Naive B cell (primary cell): ENCODE results near the gene SORCS2. TPM values are rescaled to one million over a fixed set of nuclear protein-coding genes. Genes with fewer than 3 reads are reported as not detected.

Experiments
- ATAC-seq, 2 donors: fragments of 150-1000 bp; cut with Tn5 transposase; 2 replicates each; pipeline ENCODE4 v1.10.0; 2021; ENCODE audit warnings: low read depth in 2 of 2, mild to moderate bottlenecking in 2 of 2, moderate library complexity in 2 of 2
- DNase-seq: peaks from one replicate; pipeline ENCODE4 v3.0.0; 2022
- H3K27ac Mint-ChIP-seq, 6 donors: one replicate each; pipeline ENCODE4 v1.8.0; 2020 to 2022; ENCODE audit warnings: mild to moderate bottlenecking in 6 of 6, mixed read lengths in 6 of 6, moderate library complexity in 5 of 6, inconsistent platforms in 2 of 6
- H3K27me3 Mint-ChIP-seq, 3 donors: one replicate each; pipeline ENCODE4 v1.8.0; 2021 to 2022; ENCODE audit warnings: mixed read lengths in 3 of 3, mild to moderate bottlenecking in 1 of 3
- H3K36me3 Mint-ChIP-seq, 2 donors: one replicate each; pipeline ENCODE4 v1.8.0; 2020 to 2022; ENCODE audit warnings: mixed read lengths in 2 of 2, inconsistent platforms in 1 of 2, mild to moderate bottlenecking in 1 of 2
- H3K4me1 Mint-ChIP-seq, 3 donors: one replicate each; pipeline ENCODE4 v1.8.0; 2020 to 2022; ENCODE audit warnings: mixed read lengths in 3 of 3, inconsistent platforms in 1 of 3, mild to moderate bottlenecking in 1 of 3, moderate library complexity in 1 of 3
- H3K4me3 Mint-ChIP-seq, 8 donors: one replicate each; pipeline ENCODE4 v1.8.0; 2020 to 2022; ENCODE audit warnings: mild to moderate bottlenecking in 8 of 8, mixed read lengths in 8 of 8, moderate library complexity in 8 of 8, inconsistent platforms in 2 of 8
- H3K9me3 Mint-ChIP-seq, 7 donors: one replicate each; pipeline ENCODE4 v1.8.0; 2020 to 2022; ENCODE audit warnings: mixed read lengths in 7 of 7, mild to moderate bottlenecking in 5 of 7, inconsistent platforms in 2 of 7, moderate library complexity in 1 of 7
- polyA plus RNA-seq, 6 donors: library from polyadenylated mRNA; unstranded; fragments of 300-500 nt; fragmentation: Illumina TruSeq; gene quantifications; one replicate each; pipeline ENCODE4 v1.2.3, GENCODE V29; 2021; ENCODE audit warnings: low read depth in 6 of 6

The SORCS2 gene
- polyA plus RNA-seq, 6 donors from 2014 or later = not detected

DNA sequence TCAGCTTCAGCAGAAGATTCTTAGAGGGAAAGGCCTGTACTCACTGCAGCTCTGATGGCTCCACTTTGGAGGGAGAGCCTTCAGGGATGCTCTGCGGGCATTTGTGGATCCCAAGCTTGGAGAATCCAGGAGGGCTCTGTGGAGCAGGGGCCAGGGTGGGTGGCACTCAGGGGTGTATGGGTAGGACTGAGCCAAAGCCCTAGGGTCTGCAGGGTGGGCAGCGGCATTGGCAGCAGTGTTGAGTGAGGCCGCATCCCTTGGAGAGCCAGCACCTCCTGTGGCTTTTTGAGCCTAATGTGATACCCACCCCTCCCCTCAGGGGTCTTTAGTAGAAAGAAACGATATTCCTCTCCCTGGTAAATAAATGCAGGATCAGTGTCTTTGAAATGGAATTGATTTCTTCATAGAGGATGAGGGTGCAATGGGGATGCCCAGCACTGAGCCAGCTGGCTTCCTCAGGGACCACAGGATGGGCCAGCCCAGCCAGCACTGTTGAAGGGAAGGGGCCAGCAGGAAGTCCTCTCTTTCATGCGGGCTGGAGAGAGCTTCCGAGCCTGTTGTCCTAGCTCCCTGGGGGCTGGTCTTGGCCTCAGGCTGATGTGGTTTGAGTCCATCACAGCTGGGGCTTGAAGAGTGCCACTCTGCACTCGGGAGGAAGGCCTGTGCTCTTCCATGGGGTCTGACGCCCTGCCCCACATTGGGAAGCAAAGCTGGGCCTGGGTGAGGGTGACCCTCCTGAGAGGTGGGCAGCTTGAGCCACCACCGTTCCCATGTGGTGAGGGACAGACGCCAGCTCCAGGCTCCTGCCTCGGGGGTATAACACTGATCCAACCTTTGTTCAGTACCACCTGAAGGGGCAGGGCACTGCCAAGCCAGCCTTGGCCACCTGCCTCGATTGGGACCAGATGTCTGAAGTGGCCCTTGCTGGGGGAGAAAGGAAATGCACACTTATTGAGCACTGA, 192.9 kb downstream of the SORCS2 start:
- Mint-ChIP-seq H3K27ac (no peak overlapping the region), H3K36me3 (no peaks in the 10 kb centered on the region), H3K9me3 (peaks cover 0 to 7% (median 0%) of the 10 kb centered on the region in 7 donors), H3K4me3 (no peak overlapping the region), H3K27me3 (peaks cover 0 to 11% (median 8%) of the 10 kb centered on the region in 3 donors), H3K4me1 (peaks cover 0 to 6% (median 0%) of the 10 kb centered on the region in 3 donors)
- no peak for ATAC-seq
- no peak for DNase-seq

DNA sequence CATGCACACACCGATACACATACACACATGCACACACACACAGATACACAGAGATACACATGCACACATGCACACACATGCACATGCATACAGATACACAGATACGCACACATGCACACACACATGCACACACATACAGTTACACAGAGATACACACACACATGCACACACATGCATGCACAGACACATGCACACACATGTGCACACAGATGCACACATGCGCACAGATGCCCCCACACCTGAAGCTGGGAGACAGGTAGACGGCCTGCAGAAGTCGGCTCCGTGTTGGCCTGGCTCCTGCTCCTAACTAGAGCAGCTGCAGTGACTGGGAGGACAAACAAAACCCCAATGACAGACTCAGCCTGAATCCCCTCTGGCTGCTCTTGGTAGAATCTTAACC, 195.6 kb downstream of the SORCS2 start:
- DNase-seq = no peak
- no peak overlapping the region for H3K4me3 Mint-ChIP-seq
- H3K9me3 Mint-ChIP-seq = peaks cover 0 to 7% (median 0%) of the 10 kb centered on the region in 7 donors
- H3K4me1 Mint-ChIP-seq = peaks cover 0 to 6% (median 0%) of the 10 kb centered on the region in 3 donors
- peaks cover 0 to 11% (median 7%) of the 10 kb centered on the region in 3 donors for H3K27me3 Mint-ChIP-seq
- H3K27ac Mint-ChIP-seq = no peak overlapping the region
- no peak for ATAC-seq
- H3K36me3 Mint-ChIP-seq = no peaks in the 10 kb centered on the region

DNA sequence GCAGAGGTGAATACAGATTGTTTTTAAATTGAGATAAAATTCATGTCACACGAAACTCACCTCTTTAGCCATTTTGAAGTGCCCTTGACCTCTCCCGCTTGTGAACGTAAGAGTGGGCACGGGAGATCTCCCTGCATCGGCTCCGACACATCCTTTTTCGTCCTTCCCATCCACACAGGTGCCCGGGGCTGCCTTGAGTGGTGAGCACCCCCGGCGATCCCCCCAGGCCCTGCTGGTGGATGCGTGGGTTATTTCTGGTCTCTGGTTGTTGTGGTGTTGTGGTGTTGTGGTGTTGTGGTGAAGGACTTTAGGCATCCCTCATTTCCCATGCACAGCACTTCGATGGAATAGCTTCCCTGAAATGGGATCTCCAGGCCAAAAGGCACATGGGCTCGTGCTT, 196.3 kb downstream of the SORCS2 start:
- no peak for DNase-seq
- Mint-ChIP-seq H3K4me3 (no peak overlapping the region), H3K27me3 (peaks cover 0 to 13% (median 7%) of the 10 kb centered on the region in 3 donors), H3K27ac (no peak overlapping the region), H3K9me3 (peaks cover 0 to 7% (median 0%) of the 10 kb centered on the region in 7 donors), H3K4me1 (peaks cover 0 to 6% (median 0%) of the 10 kb centered on the region in 3 donors), H3K36me3 (no peaks in the 10 kb centered on the region)
- no peak for ATAC-seq

DNA sequence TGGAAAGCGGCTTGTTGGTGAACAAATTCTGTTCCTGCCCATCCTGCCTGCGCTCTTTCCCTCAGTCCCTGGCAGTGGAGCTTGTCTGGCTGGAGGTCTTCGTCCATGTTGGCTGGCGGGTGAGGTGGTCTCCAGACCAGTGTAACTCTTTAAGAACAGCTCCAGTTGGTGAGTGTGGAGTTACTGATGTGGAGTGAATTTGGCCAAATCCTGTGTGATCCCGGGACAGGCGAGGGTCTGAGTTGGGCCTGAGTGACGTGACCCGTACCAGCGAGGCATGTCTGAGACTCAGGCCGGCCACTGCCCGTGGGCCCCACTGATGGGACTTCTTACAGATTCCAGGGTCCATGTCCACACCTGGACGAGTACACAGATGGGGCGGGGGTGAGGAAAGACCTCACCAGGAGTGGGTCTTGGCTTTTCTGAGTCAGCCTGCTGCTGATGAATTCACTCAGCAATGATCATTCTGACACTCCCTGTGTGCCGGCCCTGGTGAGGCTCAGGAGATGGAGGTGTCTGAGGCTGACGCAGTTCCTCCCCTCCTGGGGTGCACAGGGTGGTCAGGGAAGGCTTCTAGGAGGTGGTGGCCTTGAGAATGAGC, 196.9 kb downstream of the SORCS2 start:
- Mint-ChIP-seq H3K9me3 (peaks cover 0 to 7% (median 0%) of the 10 kb centered on the region in 7 donors), H3K4me1 (peaks cover 0 to 6% (median 0%) of the 10 kb centered on the region in 3 donors), H3K27ac (no peak overlapping the region), H3K27me3 (peaks cover 0 to 13% (median 7%) of the 10 kb centered on the region in 3 donors), H3K4me3 (no peak overlapping the region), H3K36me3 (no peaks in the 10 kb centered on the region)
- DNase-seq (no peak), ATAC-seq (no peak)

DNA sequence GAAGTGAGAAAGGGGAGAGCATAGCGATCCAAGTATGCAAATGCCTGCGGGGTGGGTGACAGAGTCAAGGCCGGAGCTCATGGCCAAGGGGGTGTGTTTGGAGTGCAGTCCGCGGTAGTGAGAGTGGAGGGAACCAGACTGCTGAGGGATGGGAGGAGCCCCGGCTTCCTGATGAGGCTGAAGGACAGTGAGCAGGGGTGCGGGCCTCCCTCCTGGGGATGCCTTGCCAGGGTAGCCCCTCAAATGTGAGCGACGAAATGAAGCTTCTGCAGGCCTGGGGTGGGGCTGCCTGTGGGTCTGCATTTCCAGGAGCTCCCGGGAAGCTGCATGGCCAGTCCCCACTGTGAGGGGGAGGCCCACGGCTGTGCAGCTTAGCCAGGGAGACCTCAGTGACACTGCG, 197.4 kb downstream of the SORCS2 start:
- Mint-ChIP-seq H3K27me3 (peaks cover 0 to 13% (median 7%) of the 10 kb centered on the region in 3 donors), H3K4me1 (peaks cover 0 to 6% (median 0%) of the 10 kb centered on the region in 3 donors), H3K27ac (no peak overlapping the region), H3K4me3 (peak overlapping the region in 1 of 8 donors; percentile 66), H3K36me3 (no peaks in the 10 kb centered on the region), H3K9me3 (peaks cover 0 to 7% (median 0%) of the 10 kb centered on the region in 7 donors)
- ATAC-seq (no peak), DNase-seq (no peak)

DNA sequence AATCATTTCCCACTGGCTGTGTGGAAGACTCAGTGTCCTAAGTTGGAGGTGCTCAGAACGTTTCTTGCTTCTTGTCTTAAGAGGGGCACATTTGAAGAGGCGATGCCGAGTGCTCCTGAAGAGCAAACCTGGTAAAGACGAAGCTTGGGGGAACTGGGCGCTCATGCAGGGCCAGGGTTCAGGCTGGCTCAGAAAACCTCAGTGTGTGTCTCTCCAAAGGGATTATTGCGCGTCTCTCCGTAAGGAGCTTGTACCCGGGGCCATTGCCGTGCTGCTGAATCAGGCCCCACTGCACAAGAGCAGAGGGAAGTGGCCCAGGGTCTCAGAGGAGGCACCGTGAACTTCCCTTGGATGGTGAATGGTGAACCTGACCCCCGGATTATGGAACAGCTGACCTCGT, 198.0 kb downstream of the SORCS2 start:
- peaks cover 0 to 13% (median 7%) of the 10 kb centered on the region in 3 donors for H3K27me3 Mint-ChIP-seq
- no peaks in the 10 kb centered on the region for H3K36me3 Mint-ChIP-seq
- peaks cover 0 to 7% (median 0%) of the 10 kb centered on the region in 7 donors for H3K9me3 Mint-ChIP-seq
- H3K4me1 Mint-ChIP-seq = peaks cover 0 to 6% (median 0%) of the 10 kb centered on the region in 3 donors
- ATAC-seq (no peak), DNase-seq (no peak)
- no peak overlapping the region for H3K4me3 Mint-ChIP-seq
- H3K27ac Mint-ChIP-seq = no peak overlapping the region

DNA sequence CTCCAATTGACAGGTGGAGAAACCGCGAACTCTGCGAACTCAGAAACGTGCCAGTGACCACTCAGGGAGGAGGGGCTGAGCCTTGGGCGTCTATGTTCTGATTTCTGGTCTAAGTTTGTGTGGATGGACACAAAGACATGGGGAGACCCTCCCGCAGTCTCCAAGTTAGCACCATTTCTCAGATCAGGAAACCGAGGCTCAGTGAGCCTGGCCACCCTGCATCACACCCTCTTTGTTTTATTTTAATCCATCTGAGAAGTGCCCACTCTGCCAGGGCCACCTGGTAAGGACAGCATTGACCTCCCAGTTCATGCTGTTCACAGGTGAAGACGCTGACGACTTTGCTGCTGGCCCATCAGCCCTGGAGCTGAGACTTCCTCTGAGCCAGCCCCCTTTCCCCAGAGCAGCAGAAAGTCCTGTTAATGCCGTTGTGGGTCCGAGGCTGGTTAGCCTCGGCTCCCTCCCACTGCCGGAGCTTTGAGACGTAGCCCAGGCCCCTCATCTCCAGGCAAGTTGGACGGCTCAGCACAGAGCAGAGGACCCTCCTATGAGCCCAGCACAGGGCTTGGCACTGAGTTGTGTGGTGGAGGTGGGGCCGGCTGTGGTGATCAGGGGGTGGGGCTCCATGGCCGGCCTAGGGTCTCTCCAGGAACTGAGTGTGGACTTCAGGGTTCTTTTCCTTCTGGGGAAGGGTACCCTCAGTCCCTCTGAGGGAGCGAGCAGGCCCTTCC, 198.7 kb downstream of the SORCS2 start:
- Mint-ChIP-seq H3K27ac (no peak overlapping the region), H3K9me3 (peaks cover 0 to 7% (median 0%) of the 10 kb centered on the region in 7 donors), H3K4me1 (peaks cover 0 to 6% (median 0%) of the 10 kb centered on the region in 3 donors), H3K36me3 (no peaks in the 10 kb centered on the region), H3K4me3 (no peak overlapping the region), H3K27me3 (peaks cover 0 to 13% (median 7%) of the 10 kb centered on the region in 3 donors)
- ATAC-seq (no peak), DNase-seq (no peak)

DNA sequence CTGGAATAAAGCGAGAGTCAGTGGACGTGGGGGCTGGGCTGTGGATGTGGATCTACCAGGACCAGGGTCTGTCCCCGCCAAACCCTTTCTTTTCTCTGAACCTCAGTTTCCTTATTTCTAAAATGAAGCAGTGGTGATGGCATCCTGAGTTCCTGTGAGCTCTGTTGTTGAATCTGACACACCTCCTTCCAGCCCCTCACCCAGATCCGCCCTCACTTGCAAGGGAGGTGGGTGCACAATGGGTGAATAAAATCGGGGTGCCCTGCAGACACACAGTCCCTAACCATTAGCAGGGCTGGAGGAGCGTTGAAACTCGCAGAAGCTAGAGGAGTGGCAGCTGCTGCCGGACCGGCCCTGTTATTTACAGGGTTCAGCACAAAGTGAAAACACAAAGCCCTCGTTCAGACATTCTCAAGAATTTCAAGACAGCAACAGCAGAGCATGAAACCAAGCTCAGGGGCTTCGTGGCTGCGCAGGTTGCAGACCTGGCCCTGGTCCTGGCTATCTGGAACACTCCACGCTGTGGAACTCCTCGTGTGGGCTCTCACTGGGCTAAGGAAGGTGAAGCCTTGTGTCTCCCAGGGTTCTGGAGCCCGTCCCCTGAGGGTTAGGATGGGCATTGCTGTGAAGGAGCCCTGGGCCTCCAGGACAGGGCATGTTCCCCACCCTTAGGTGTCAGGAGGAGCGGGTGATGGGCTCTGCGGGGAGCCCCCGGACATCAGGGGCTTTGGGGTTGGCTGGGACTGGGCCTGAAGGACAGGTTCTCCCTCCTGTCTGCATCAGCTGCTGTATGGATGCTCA, 199.5 kb downstream of the SORCS2 start:
- DNase-seq (no peak), ATAC-seq (no peak)
- no peak overlapping the region for H3K4me3 Mint-ChIP-seq
- H3K9me3 Mint-ChIP-seq = peaks cover 0 to 7% (median 0%) of the 10 kb centered on the region in 7 donors
- H3K27ac Mint-ChIP-seq = no peak overlapping the region
- peaks cover 0 to 6% (median 0%) of the 10 kb centered on the region in 3 donors for H3K4me1 Mint-ChIP-seq
- no peaks in the 10 kb centered on the region for H3K36me3 Mint-ChIP-seq
- H3K27me3 Mint-ChIP-seq = peaks cover 0 to 13% (median 7%) of the 10 kb centered on the region in 3 donors

DNA sequence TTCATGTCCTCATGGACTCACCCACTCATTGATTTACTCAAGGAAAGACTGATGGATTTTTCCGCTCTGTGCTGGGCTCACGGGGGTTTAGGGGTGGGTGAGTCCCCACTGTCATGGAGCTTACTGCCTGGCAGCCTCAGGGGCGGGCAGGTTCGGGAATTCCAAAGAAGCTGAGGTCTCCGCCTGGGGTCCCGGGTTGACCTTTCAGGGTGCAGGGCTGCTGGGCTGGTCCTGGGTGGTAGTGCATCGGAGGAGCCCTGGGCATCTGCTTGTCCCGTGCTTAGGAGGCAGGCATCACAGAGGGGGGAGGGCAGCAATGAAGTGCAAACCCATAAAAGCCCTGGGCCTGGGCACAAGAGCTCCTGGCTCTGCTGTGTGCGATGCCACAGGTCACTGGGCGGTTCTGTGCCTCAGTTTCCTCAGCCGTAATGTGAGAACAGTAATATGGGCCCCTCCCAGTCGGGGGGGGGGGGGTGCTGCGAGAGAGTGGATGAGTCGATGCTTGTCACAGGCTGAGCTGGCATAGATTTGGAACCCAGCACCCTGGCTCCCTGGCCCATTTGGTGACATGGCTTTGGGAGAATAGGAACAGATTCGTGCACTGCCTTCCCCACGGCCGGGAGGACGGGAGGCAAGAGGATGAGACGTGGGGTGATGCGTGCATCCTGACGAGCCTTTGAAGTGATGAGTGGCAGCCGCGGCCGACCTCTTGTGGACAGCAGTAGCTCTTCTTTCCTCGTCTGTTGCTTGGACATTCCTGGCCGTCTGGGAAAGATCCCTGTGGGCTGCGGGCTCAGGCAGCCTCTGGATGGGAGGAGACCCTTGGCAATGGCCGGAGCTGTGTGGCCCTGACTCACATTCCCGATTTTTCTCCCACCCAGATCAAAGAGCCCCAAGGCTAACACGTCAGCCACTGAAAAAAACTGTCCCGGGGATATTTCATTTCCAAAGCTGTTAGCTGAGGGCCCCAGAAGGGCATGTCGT, 200.4 kb downstream of the SORCS2 start:
- H3K4me3 Mint-ChIP-seq = no peak overlapping the region
- H3K27me3 Mint-ChIP-seq = peaks cover 1 to 13% (median 7%) of the 10 kb centered on the region in 3 donors
- DNase-seq = no peak
- peaks cover 0 to 2% (median 0%) of the 10 kb centered on the region in 3 donors for H3K4me1 Mint-ChIP-seq
- H3K27ac Mint-ChIP-seq = no peak overlapping the region
- no peaks in the 10 kb centered on the region for H3K36me3 Mint-ChIP-seq
- peaks cover 0 to 3% (median 0%) of the 10 kb centered on the region in 7 donors for H3K9me3 Mint-ChIP-seq
- no peak for ATAC-seq

DNA sequence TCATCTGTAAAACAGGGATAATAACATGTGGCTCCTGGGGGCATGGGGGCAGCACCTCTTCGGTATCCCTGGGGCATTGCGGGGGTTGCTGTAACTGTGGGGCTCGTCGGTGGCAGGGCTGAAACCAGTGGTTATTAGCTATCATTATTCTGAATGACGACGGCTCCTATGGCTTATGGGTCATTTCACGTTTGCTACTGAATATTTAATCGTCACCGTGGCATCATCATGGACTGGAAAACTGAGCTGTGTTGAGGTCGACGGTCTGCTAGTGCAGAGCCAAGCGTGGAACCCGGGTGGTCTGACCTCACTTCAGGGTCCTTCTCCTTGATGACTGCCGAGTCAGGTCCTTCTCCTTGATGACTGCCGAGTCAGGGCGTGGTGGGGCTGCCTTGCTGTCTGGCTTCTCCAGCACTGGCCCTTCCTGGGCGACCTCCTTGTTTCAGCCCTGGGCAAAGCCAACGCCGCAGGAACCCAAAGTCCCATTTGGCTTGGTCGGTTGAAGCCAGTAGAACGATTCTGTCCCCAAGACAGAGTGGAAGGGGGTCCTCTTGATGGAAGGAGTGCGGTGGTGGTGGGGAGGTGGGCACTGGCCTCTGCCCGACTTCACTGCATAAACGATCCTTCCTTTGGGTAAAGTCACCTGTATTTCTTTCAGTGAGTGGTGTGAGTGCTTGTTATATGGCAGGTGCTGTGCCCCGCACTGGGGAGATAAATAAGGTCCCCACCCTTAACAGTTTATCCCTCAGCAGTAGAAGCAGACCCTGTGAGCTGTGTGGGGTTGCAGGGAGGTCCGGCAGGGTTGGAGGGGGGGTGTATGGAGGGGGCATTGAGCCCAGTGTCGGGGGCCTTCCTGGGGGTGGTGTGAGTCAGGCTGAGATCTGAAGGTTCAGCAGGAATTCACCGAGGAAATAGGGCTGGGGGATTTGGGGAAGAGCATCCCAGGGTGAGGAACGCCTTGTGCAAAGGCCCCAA, 201.6 kb downstream of the SORCS2 start:
- Mint-ChIP-seq H3K27ac (no peak overlapping the region), H3K9me3 (no peaks in the 10 kb centered on the region), H3K4me1 (no peaks in the 10 kb centered on the region), H3K27me3 (peaks cover 4 to 13% (median 7%) of the 10 kb centered on the region in 3 donors), H3K36me3 (no peaks in the 10 kb centered on the region), H3K4me3 (no peak overlapping the region)
- DNase-seq = no peak
- no peak for ATAC-seq
